Neutrophil (primary cell): ENCODE results near the gene CHCHD6.

Experiments
- H3K27ac ChIP-seq: fragments of 200-600 bp; sonication (generic); 2 replicates; pipeline ENCODE4 v1.5.1; 2016; ENCODE audit warnings: mild to moderate bottlenecking, moderate library complexity
- H3K27me3 ChIP-seq: fragments of 200-600 bp; sonication (generic); 2 replicates; pipeline ENCODE4 v1.6.0; 2016; ENCODE audit warnings: mild to moderate bottlenecking
- H3K36me3 ChIP-seq: fragments of 200-600 bp; sonication (generic); 2 replicates; pipeline ENCODE4 v1.5.1; 2017
- H3K4me1 ChIP-seq, 2 experiments: fragments of 200-600 bp in 1 of 2; sonication (generic) in 1 of 2; 1 replicate in 1 of 2; 2 replicates in 1 of 2; pipeline versions ENCODE4 v1.5.1 to v1.6.1; 2013 to 2016; ENCODE audit warnings: low read depth in 1 of 2, low read length in 1 of 2, mild to moderate bottlenecking in 1 of 2, moderate library complexity in 1 of 2; ENCODE audit not compliant: control insufficient read depth in 1 of 2, insufficient read depth in 1 of 2
- H3K4me3 ChIP-seq, 2 experiments: fragments of 200-600 bp in 1 of 2; sonication (generic) in 1 of 2; 1 replicate in 1 of 2; 2 replicates in 1 of 2; pipeline ENCODE4 v1.5.1; 2013 to 2016; ENCODE audit warnings: low read depth in 1 of 2, low read length in 1 of 2, mild to moderate bottlenecking in 1 of 2, moderate library complexity in 1 of 2
- H3K9me3 ChIP-seq: fragments of 200-600 bp; sonication (generic); 2 replicates; pipeline ENCODE4 v1.5.1; 2016
- TF ChIP-seq, protein P1 (sequence below): fragments of 200-600 bp; sonication (generic); IDR thresholded peaks from 2 replicates; pipeline ENCODE4 v1.5.1; 2016; ENCODE audit warnings: antibody characterized with exemption

The CHCHD6 gene

DNA sequence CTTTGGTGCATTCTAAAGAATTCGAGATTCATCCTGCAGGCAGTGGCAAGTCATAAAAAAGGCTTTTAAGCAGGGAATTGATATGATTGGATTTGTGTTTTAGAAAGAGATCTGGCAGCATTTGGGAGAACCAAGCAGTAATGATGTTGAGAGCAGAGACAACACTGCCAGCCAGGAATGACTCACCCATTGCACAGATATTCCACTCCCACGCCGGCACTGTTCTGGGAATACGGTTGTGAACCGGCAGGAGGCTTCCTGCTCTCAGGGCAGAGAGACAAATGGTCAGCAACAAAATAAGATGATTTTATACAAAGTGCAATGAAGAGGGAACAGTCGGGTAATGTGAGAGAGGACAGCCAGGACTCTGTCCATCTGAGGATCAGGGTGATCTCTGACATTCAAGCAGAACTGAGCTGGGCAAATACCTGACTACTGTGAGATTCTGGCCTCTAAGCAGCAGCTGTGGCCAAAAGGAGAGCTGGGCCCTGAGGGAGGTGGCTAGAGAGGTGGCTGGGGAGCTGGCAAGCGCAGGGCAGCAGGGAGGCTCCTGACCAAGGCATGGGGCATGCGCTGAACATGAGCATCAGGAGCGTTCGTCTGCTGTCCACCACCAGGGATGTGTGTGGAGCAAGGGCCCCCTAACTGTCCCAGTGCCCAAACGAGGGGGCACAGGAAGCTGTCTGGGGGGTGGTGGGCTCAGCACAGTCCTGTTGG, 222.8 kb downstream of the CHCHD6 start:
- H3K27ac ChIP-seq: no peak overlapping the region
- H3K9me3 ChIP-seq: no peaks in the 10 kb centered on the region
- H3K27me3 ChIP-seq: peaks cover 35% of the 10 kb centered on the region
- TF ChIP-seq, protein P1, sequence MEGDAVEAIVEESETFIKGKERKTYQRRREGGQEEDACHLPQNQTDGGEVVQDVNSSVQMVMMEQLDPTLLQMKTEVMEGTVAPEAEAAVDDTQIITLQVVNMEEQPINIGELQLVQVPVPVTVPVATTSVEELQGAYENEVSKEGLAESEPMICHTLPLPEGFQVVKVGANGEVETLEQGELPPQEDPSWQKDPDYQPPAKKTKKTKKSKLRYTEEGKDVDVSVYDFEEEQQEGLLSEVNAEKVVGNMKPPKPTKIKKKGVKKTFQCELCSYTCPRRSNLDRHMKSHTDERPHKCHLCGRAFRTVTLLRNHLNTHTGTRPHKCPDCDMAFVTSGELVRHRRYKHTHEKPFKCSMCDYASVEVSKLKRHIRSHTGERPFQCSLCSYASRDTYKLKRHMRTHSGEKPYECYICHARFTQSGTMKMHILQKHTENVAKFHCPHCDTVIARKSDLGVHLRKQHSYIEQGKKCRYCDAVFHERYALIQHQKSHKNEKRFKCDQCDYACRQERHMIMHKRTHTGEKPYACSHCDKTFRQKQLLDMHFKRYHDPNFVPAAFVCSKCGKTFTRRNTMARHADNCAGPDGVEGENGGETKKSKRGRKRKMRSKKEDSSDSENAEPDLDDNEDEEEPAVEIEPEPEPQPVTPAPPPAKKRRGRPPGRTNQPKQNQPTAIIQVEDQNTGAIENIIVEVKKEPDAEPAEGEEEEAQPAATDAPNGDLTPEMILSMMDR: no peak
- H3K36me3 ChIP-seq: no peaks in the 10 kb centered on the region
- no peak overlapping the region for H3K4me3 ChIP-seq
- H3K4me1 ChIP-seq: no peaks in the 10 kb centered on the region

DNA sequence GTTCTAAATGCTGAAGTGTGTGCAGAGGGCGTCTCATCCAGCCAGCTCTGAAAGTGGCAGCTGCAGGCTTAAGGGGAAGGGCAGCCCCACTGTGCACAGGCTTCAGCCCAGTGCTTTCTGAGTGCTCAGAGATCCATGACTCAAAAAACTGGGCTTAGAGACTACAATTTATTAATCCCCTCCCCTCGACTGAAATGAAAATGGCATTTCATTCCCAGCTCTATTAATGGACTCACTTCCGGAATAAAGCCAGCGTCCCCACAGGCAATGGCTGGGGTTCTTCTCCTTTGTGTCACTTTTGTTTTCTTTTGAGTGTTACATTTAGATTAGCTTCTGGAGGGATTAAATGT, 223.3 kb downstream of the CHCHD6 start:
- no peak overlapping the region for H3K27ac ChIP-seq
- no peaks in the 10 kb centered on the region for H3K36me3 ChIP-seq

DNA sequence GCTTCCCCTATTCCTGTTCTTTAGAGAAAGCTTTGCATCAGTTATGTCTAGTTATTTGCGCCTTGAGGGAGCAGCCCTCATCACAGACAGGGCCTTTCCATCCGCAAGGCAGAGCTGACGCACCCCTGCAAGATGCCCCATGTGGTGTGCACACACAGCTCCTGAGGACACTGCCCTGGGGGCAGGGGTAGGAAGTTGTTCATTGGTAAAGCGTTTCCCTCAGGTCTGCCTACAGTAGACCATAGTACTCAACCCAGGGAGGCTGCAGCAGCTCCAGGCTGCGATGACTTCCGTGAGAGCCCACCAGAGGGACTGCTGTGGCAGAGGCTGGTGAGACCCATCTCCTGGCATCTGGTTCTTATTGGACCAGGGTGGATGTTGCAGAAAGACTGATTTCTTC, 223.8 kb downstream of the CHCHD6 start:
- H3K27ac ChIP-seq: no peak overlapping the region
- H3K4me1 ChIP-seq: no peaks in the 10 kb centered on the region
- H3K9me3 ChIP-seq: no peaks in the 10 kb centered on the region
- peaks cover 35% of the 10 kb centered on the region for H3K27me3 ChIP-seq
- TF ChIP-seq, protein P1: no peak
- H3K36me3 ChIP-seq: no peaks in the 10 kb centered on the region
- H3K4me3 ChIP-seq: no peak overlapping the region

More for the DNA sequence above, 223.3 kb downstream of the CHCHD6 start:
- H3K27me3 ChIP-seq: peaks cover 35% of the 10 kb centered on the region
- TF ChIP-seq, protein P1: no peak
- H3K4me3 ChIP-seq: no peak overlapping the region
- no peaks in the 10 kb centered on the region for H3K9me3 ChIP-seq
- H3K4me1 ChIP-seq: no peaks in the 10 kb centered on the region

DNA sequence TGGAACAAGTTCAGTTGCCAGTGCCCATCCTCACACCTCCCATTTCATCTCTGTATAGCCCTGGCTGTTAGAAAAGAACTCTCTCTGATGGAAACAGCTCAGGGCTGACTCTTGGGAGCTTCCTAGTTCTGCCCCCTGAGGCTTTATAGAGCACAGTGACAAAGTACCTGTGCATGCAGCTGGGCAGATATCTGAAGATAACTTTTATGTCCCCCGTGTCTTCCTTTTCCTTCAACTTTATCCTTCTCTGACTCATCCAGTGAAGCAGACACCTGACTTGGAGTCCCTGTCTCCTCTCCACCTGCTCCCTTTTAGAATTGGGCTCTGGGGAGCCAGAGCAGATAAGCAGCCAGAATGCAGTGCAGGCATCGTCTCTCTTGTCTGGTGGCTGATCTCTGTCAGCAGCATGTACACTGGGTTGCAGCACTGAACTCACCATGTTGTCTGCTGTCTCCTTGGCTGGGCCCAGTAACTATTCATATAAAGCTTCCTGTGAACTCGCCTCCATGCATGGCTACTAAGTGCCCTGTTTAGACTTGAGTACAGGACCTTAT, 225.0 kb downstream of the CHCHD6 start:
- TF ChIP-seq, protein P1: no peak
- Histone ChIP-seq H3K27ac (no peak overlapping the region), H3K27me3 (peaks cover 35% of the 10 kb centered on the region), H3K9me3 (no peaks in the 10 kb centered on the region), H3K4me1 (no peaks in the 10 kb centered on the region), H3K36me3 (no peaks in the 10 kb centered on the region), H3K4me3 (no peak overlapping the region)

DNA sequence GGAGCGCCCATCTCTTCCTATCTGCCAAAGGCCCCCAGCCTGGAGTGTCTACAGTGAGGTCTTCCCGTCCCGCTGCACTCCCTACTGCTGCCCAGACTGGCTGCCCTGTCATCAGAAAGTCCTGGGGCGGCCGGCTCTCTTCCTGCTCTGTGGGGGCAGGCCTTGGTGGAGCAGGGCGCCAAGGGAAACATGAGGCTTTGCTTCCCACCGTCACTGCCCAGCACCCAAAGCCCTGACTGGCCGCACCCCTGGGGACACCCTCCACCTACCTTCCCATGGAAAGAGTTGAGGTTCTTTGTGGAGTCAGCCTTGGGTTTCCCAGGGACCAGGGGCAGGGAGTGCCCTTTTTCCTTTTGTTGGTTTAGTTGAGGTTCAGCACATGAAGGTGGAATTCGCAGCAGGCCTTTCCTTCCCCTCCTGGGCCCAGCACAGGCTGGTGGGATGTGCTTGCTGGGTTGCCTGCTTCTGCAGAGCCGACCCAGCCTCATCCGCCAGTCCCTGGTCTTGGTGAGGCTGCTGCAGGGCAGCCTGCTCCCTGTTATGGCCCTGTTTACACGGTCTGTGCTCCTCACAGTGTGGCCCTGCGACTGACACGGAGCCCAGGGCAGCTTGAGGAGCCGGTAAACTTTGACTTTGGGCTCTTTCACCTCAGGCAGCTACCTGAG, 227.0 kb downstream of the CHCHD6 start:
- no peak overlapping the region for H3K4me3 ChIP-seq
- H3K27me3 ChIP-seq: peaks cover 18% of the 10 kb centered on the region
- no peaks in the 10 kb centered on the region for H3K9me3 ChIP-seq
- TF ChIP-seq, protein P1: no peak
- H3K27ac ChIP-seq: no peak overlapping the region
- no peaks in the 10 kb centered on the region for H3K36me3 ChIP-seq
- no peaks in the 10 kb centered on the region for H3K4me1 ChIP-seq
